ENCODE measurements around the gene RALGDS.
"Not testable (repeated sequence)": the region's sequence is repeated elsewhere in the genome, so short reads cannot be mapped to it uniquely, and the experiment has no call there.

RALGDS gene

GRCh38 chr9:133108794-133109641 is 12.0 kb downstream of the RALGDS start:
- DNase-seq: no peak

DNA sequence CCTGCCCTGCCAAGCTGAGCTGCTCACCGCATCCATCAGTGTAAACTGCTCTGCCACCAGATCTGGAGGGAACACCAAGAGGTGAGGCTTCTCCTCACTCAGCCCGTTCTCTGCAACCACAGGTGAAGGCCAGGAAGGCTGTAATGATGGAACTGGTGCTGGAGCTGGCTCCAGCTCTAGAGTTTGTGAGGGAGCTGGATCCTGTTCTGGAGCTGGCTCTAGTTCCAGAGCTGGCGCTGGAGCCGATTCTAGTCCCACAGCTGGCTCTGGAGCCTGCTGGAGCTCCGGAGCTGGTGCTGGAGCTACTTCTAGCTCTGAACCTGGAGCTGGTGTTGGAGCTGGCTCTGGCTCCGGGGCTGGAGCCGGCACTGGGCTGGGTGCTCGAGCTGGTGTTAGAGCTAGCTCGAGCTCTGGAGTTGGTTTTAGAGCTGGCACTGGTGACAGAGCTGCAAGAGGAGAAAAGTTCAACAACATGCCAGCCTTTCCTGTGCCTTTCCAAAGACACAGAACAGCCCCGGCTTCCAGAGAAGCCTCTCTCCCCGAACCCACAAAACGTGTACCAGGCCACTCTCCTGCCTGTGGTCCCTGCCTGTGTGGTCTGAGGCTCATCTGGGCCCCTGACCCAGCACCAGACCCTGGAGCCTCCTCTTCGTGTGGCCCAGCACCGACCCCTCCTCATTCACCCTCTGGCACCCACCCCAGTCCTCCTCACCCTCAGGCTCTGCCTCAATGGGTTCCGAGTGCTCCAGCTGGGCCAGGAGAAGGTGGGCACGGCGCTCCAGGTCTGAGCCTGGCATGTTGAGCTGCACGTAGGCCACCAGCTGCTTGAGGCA is 12.9 kb downstream of the RALGDS start:
- no peak for DNase-seq

DNA sequence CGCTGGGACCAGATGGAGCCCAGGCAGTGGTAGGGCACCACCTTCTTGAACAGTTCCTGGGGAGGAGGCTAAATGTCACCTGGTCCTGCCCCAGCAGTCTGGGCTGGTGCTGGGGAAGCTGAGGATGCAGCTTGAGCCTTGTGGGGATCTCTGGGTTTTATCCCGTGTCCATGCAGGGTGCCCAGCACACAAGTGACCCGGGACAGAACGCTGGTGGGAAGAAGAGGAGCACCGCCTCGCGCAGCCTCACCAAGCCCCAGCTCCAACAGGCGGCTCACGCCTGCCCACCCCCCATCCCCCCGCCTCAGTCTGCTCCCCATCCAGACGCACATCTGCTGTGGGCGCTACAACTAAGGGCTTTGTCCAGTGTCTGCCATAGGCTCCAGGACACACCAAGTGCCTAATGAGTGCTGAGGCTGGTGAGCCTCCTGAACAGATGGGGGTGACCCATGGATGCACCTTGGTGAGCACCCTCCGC is 13.8 kb downstream of the RALGDS start:
- DNase-seq: no peak

GRCh38 chr9:133106511-133107244 is 14.4 kb downstream of the RALGDS start:
- no peak for DNase-seq

GRCh38 chr9:133105461-133105770 is 15.6 kb downstream of the RALGDS start:
- no peak for DNase-seq

DNA sequence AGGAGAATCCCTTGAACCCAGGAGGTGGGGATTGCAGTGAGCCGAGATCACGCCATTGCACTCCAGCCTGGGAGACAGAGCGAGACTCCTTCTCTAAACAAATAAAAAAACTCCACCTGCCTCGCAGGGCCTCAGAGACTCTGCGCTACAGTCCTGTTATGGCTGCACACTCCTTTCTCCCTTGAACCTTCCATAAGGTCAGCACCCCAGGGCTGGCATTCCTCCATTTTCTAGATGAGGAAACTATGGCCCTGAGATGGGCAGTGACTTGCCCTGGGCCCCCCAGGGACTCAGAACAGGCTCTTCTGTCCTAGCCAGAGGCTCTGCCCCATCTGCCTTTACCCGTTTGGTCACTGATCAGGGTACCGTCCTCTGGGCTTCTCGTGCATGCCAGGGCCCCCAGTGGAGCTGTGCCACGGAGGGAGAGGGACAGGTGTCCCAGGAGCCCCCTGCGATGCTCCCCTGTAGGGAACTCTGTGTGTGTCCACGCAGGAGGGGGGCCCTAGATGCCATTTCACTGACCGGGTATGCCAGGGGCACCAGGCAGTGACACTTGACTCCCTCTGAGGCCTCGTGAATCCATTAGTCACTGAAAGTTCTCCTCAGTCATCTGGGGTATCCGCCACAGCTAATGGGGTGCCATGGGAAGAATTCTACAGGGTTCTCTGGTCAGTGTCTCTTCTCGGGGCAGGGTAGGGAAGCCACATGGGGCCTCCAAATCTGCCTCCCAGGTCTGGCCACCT is 16.2 kb downstream of the RALGDS start:
- DNase-seq: no peak

DNA sequence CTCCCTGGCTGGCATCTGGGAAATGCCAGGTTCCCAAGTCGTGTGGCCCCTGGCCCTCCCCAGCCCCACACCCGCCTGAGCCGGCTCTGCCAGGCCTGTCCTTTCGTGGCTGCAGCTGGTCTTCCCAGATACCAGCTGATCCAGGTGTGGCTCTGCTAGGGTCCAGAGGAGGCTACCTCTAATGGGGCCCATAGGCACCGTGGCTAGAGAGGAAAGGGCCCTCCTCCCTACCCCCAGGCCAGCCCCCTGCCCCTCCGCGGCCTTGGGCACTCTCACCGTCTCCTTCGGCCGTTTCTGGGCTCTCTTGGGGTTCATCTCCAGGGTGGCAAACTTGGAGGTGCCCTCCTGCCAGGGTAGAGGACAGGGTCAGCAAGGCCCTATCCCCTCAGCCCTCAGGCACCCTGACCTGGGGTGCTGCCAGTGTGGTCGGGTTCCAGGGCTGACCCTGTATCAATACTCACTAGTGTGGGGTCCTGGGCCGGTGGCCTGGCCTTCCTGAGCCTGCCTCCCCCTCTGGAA is 17.0 kb downstream of the RALGDS start:
- DNase-seq: no peak

- DNase-seq: peak in 40 of 51 donors; percentile 21 to 85 (median 64)
Measured at GRCh38 chr9:133103183-133103986, 17.7 kb downstream of the RALGDS start.

GRCh38 chr9:133102190-133103021 is 18.6 kb downstream of the RALGDS start:
- DNase-seq: no peak

DNA sequence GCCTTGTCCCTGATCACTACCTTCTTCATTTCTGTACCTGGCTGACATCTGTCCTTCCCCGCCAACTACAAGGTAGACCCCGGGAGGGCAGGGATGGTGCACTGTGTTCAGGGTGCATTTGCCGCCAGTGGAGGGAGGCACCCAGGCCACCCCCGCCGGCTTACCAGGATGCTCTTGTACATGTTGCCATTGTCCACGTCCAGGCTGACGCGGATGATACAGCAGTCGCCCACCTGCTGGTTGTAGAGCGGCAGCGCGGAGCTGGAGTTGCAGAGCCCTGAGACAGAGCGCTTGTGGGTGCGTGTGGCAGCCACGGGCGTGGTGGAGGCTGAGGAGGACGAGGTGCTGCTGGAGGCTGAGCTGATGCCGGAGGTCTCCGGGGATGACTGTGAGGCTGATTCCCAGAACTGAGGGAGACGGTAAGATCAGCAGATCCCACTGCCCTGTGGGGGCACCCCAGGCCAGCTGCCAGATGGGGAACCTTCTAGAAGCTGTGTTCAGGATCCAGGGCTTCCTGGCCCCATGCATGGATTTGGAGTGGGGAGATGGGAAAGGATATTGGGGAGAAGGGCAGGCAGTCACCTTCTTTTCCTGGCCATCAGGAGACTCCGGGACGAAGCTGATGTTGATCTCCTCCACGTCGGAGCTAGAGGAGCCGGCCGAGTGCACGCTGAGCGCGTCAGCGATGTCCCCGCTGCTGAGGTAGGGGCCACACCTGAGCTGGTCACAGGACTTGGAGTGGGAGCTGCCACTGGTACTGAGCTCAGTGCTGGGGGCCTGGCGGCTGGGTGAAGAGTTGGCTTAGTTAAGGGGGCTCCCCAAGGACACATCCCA is 19.5 kb downstream of the RALGDS start:
- no peak for DNase-seq

DNA sequence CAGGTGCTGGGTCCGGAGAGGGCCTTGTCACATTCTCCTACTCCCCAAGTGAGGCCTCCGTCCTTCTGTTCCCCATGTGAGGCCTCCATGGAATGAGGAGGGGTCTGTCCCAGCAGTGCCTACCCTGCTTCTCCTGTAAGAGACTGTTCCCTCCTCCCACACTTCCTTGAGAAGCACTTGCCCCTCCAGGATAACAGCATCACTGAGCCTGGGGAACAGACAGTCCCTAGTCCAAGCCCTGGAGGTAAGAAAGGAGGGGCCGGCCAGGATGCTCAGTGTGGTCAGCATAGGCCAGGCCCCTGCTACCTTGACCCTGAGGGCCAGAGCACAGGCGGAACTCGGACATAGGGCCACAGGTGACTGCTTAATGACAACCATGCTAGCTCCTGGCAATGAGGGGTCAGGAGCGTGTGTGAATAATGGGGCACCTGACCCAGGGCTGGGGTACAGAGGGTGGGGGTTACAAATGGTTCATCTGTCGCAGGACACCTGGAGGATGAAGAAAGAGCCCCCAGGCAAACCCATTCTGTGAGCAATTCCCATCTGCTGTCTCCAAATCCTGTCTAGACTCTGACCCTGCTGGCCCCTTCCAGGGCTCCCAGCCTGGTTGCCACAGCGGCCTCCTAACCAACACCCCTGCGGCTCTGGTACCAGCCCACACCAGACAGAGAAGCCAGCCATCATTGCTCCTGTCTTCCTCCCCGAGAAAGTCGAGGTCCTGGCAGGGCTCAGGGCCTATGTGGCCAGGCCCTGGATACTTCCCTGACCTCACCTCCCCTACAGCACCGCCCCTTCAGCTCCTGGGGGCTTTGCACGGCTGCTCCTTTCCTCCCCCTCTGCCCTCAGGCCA is 20.3 kb downstream of the RALGDS start:
- DNase-seq: no peak

DNA sequence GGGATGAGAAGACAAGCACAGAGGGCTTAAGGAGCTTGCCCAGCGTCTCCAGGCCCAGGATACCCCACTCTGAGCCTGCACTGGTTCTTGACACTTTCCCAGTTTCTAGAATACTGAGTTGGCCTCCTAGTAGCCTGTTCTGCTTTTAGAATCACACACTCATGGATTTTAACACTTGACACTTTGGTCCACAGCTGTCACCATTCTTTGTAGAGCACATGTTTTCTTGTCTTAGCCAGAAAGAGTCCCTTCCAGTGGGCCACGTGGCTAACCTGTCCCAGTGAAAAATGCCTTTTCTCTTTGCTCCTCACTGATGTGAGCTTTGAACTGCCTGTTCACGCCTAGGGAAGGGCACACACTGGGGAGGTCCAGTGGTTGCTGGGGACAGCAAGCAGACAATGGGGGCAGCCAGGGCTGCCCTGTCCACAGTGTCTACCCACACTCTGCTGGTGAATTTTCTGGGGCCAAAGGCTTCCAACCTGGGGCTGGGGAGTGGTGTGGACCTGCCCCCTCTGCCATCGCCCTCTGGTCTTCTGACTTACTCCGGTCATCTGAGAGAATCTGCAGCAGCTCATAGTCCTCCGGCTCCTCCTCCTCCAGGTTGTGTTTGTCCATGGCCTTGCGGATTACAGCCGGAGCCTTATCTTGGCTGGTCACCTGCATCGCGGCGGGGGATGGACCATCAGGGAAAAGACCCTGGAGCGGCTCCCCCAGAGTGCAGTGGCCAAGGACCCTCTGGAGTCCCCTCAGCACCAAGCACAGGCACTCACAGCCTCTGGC is 21.1 kb downstream of the RALGDS start:
- DNase-seq: no peak

GRCh38 chr9:133098871-133099270 is 22.2 kb downstream of the RALGDS start:
- no peak for DNase-seq

DNA sequence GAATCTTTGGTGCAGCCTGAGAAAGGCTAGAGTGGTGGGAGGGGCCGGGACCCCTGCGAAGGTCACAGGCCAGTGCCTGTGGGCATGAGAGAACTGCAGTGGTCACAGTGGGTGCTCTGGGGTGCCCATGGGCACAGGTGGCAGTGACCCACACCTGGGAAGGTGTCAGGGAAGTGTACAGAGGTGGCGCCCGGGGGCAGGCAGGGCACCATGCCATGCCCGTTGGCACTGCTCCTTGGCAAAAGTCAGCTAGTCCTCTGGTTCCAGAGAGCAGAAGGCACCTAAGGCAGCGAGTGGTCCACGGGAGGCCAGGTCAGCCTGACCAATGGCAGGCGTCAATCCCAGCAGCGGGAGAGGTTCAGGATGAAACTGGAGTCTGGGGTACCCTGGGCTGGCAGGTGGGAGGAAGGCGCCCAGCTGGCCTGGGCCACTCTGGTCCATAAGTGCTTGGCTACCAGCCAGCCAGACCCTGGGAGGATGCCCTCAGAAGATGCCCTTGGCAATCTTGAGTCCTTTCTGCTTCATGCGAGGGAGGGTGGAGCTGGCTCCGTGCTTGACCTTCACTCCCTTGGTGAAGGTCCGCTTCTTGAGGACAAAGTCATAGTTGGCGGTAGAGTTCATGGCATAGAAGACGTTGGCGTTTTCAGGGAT is 22.8 kb downstream of the RALGDS start:
- DNase-seq: no peak

- no peak for DNase-seq
Measured at GRCh38 chr9:133094842-133095393, 26.1 kb downstream of the RALGDS start.

GRCh38 chr9:133094351-133094750 is 26.7 kb downstream of the RALGDS start:
- DNase-seq: not testable (repeated sequence)

All from hypothalamus (tissue), 51 donors.